ENCODE data around the gene AURKAIP1. TPM values are rescaled to one million over a fixed set of nuclear protein-coding genes. Genes with fewer than 3 reads are reported as not detected.
"Not testable (repeated sequence)": the region's sequence is repeated elsewhere in the genome, so short reads cannot be mapped to it uniquely, and the experiment has no call there.

Gene AURKAIP1
- total and polyA plus RNA-seq, 9 of the 15 experiments (the other 6 are each of a cell fraction or from before 2014, with no cell fraction given) = 7.8 to 478 (median 92.0) TPM

- H3K4me2 ChIP-seq (ENCODE audit: insufficient read depth, low read length) = no peak overlapping the region
- H2AFZ ChIP-seq (ENCODE audit: low read depth, low read length) = no peak overlapping the region
- ChIA-PET POLR2A (interaction anchor here (1.1 to 7.1 kb wide), 4 partner anchors 10 to 38 kb away, joined by 3 to 58 read pairs (median 31); partner anchors contain the start of genes AURKAIP1 and CCNL2), CTCF (ENCODE audit: low intra/inter-chr PET ratio) (no interaction called here)
- no peak overlapping the region for H3K4me3 ChIP-seq
- H3K79me2 ChIP-seq (ENCODE audit: control insufficient read depth, insufficient read depth, low read length) = no peaks in the 10 kb centered on the region
- BruUV-seq (replicated peaks) = no TSS peak
- H4K20me1 ChIP-seq (replicated peaks; ENCODE audit: control insufficient read depth, insufficient read depth, low read length) = no peaks in the 10 kb centered on the region
- peaks cover 2% of the 10 kb centered on the region; the same call in 1 of the 2 replicates for H3K9me3 ChIP-seq (replicated peaks; ENCODE audit: control insufficient read depth, insufficient read depth, low read depth, low read length)
- H3K9me1 ChIP-seq (ENCODE audit: control insufficient read depth, insufficient read depth, low read length) = no peaks in the 10 kb centered on the region
- TF ChIP-seq RBFOX2 (IDR thresholded peaks at IDR 0.05; ENCODE audit: low read depth, low read length) = peak; percentile 13; the same call in 1 of the 2 replicates
- TF ChIP-seq PML (IDR thresholded peaks at IDR 0.05; ENCODE audit: low read length) = peak; percentile 28; the same call in 1 of the 2 replicates
- no peak for TF ChIP-seq NR2F6 (CRISPR knock-in tag; IDR thresholded peaks at IDR 0.05)
- FAIRE-seq (no peak), DNase-seq (ENCODE audit: extremely low read depth in 1 of 4, low spot score in 3 of 4) (peak in 1 of 4 experiments; percentile 16), ATAC-seq (no peak)
- H3K9ac ChIP-seq (ENCODE audit: insufficient read depth in 1 of 2, low read depth in 2 of 2, low read length in 2 of 2) = no peak overlapping the region
- H3K4me1 ChIP-seq (replicated peaks in 1 of 2; ENCODE audit: control insufficient read depth in 2 of 2, insufficient read depth in 2 of 2, low read length in 2 of 2) = peaks cover 0 to 16% of the 10 kb centered on the region in 2 experiments; a peak in 3 of 5 replicates
- H3K27ac ChIP-seq (ENCODE audit: extremely low read depth, low read depth, low read length) = no peak overlapping the region
- intact Hi-C loops (cut with micrococcal nuclease) = no loop called here
- peaks cover 60% of the 10 kb centered on the region for H3K36me3 ChIP-seq (ENCODE audit: control insufficient read depth, insufficient read depth, low read length)
- in situ Hi-C loops (cut with MboI) = no loop called here
- H3K27me3 ChIP-seq (ENCODE audit: control insufficient read depth in 2 of 2, insufficient read depth in 2 of 2, low read length in 2 of 2) = no peaks in the 10 kb centered on the region
- 93% methylated on average over 8 of the region's 8 CpGs for WGBS (ENCODE audit: insufficient coverage, low coverage, missing lambda C conversion rate)
Measured at GRCh38 chr1:1385931-1386330, 10.9 kb upstream of the AURKAIP1 start.

- H3K4me3 ChIP-seq; BruUV-seq (replicated peaks); H3K79me2 ChIP-seq (ENCODE audit: control insufficient read depth, insufficient read depth, low read length); CTCF ChIA-PET (ENCODE audit: low intra/inter-chr PET ratio); H2AFZ ChIP-seq (ENCODE audit: low read depth, low read length); H3K9ac ChIP-seq (ENCODE audit: insufficient read depth in 1 of 2, low read depth in 2 of 2, low read length in 2 of 2); H3K27me3 ChIP-seq (ENCODE audit: control insufficient read depth in 2 of 2, insufficient read depth in 2 of 2, low read length in 2 of 2); FAIRE-seq; H3K9me3 ChIP-seq (replicated peaks; ENCODE audit: control insufficient read depth, insufficient read depth, low read depth, low read length); H4K20me1 ChIP-seq (replicated peaks; ENCODE audit: control insufficient read depth, insufficient read depth, low read length); in situ Hi-C loops (cut with MboI); H3K4me2 ChIP-seq (ENCODE audit: insufficient read depth, low read length); ATAC-seq; intact Hi-C loops (cut with micrococcal nuclease); H3K9me1 ChIP-seq (ENCODE audit: control insufficient read depth, insufficient read depth, low read length); DNase-seq (ENCODE audit: extremely low read depth in 1 of 4, low spot score in 3 of 4); H3K27ac ChIP-seq (ENCODE audit: extremely low read depth, low read depth, low read length): not testable (repeated sequence)
- 94% methylated on average over 29 of the region's 29 CpGs for WGBS (ENCODE audit: insufficient coverage, low coverage, missing lambda C conversion rate)
- H3K4me1 ChIP-seq (replicated peaks in 1 of 2; ENCODE audit: control insufficient read depth in 2 of 2, insufficient read depth in 2 of 2, low read length in 2 of 2) = peaks cover 0 to 22% of the 10 kb centered on the region in 2 experiments; a peak in 2 of 5 replicates
- peaks cover 54% of the 10 kb centered on the region for H3K36me3 ChIP-seq (ENCODE audit: control insufficient read depth, insufficient read depth, low read length)
- TF ChIP-seq RBFOX2 (IDR thresholded peaks at IDR 0.05; ENCODE audit: low read depth, low read length) (peak; percentile 67), ZBTB33 (CRISPR knock-in tag; IDR thresholded peaks at IDR 0.05) (peak; percentile 83), POLR2G (IDR thresholded peaks at IDR 0.05; ENCODE audit: low read depth, low read length) (peak; percentile 72), RBM22 (IDR thresholded peaks at IDR 0.05; ENCODE audit: low read depth, low read length, poor library complexity, severe bottlenecking) (peak; percentile 87), POLR2AphosphoS5 (IDR thresholded peaks at IDR 0.05; ENCODE audit: control insufficient read depth, insufficient read depth, low read depth, low read length) (0 out of 2 replicates have a peak, but pooled peaks have one; percentile 18)
- POLR2A ChIA-PET = interaction anchor here (1.1 to 7.1 kb wide), 5 partner anchors 8 to 17 kb away, joined by 3 to 58 read pairs (median 8); partner anchors contain the start of genes AURKAIP1 and CCNL2
Measured at GRCh38 chr1:1385339-1385738, 10.3 kb upstream of the AURKAIP1 start.

Measured in K562 (cell line).